Mesendoderm (in vitro differentiated cells): ENCODE data around the gene PLCL1.
A peak's percentile ranks its signal among the peaks of the same experiment; 100 is the strongest.

Experiments
- DNase-seq: peaks from one replicate; pipeline ENCODE4 v3.0.0; 2013
- H2AK5ac ChIP-seq: 2 replicates; pipeline ENCODE4 v1.6.1; 2013; ENCODE audit warnings: low read length, inconsistent platforms
- H2BK120ac ChIP-seq: 2 replicates; pipeline ENCODE4 v1.6.1; 2013; ENCODE audit warnings: low read depth, mild to moderate bottlenecking, low read length, moderate library complexity, mixed read lengths
- H2BK15ac ChIP-seq: replicated peaks from 2 replicates; pipeline ENCODE4 v1.6.1; 2013; ENCODE audit warnings: low read depth, mild to moderate bottlenecking, moderate library complexity
- H2BK5ac ChIP-seq: 2 replicates; pipeline ENCODE4 v1.6.1; 2013; ENCODE audit warnings: low read length, inconsistent platforms
- H3K18ac ChIP-seq: 2 replicates; pipeline ENCODE4 v1.6.1; 2013; ENCODE audit warnings: mild to moderate bottlenecking, low read length, mixed read lengths
- H3K23ac ChIP-seq: one replicate; pipeline ENCODE4 v1.6.1; 2013; ENCODE audit warnings: low read length
- H3K27ac ChIP-seq: 2 replicates; pipeline ENCODE4 v1.5.1; 2013; ENCODE audit warnings: low read depth, mild to moderate bottlenecking, inconsistent platforms, low read length, moderate library complexity
- H3K27me3 ChIP-seq: 2 replicates; pipeline ENCODE4 v1.6.1; 2013; ENCODE audit warnings: low read length, control low read depth, mild to moderate bottlenecking, inconsistent platforms; ENCODE audit not compliant: insufficient read depth, poor library complexity
- H3K36me3 ChIP-seq: 2 replicates; pipeline ENCODE4 v1.6.1; 2013; ENCODE audit warnings: low read length, inconsistent platforms; ENCODE audit not compliant: control insufficient read depth, insufficient read depth
- H3K4ac ChIP-seq: one replicate; pipeline ENCODE4 v1.6.1; 2013; ENCODE audit warnings: low read depth, mild to moderate bottlenecking, low read length, moderate library complexity
- H3K4me1 ChIP-seq: 2 replicates; pipeline ENCODE4 v1.6.1; 2013; ENCODE audit warnings: low read depth, low read length, inconsistent platforms; ENCODE audit not compliant: control insufficient read depth
- H3K4me2 ChIP-seq: 2 replicates; pipeline ENCODE4 v1.6.1; 2013; ENCODE audit warnings: low read length
- H3K4me3 ChIP-seq: 2 replicates; pipeline ENCODE4 v1.5.1; 2013; ENCODE audit warnings: mild to moderate bottlenecking, low read length
- H3K56ac ChIP-seq: one replicate; pipeline ENCODE4 v1.6.1; 2013; ENCODE audit warnings: low read length
- H3K79me1 ChIP-seq: 2 replicates; pipeline ENCODE4 v1.6.1; 2013; ENCODE audit warnings: low read length, inconsistent platforms
- H3K79me2 ChIP-seq: 2 replicates; pipeline ENCODE4 v1.6.1; 2013; ENCODE audit warnings: mild to moderate bottlenecking, low read length; ENCODE audit not compliant: control insufficient read depth, insufficient read depth
- H3K9ac ChIP-seq: 2 replicates; pipeline ENCODE4 v1.6.1; 2013; ENCODE audit warnings: low read length, inconsistent platforms
- H4K5ac ChIP-seq: one replicate; pipeline ENCODE4 v1.6.1; 2013; ENCODE audit warnings: low read length
- H4K8ac ChIP-seq: one replicate; pipeline ENCODE4 v1.6.1; 2013; ENCODE audit warnings: low read depth, mild to moderate bottlenecking, control low read depth, low read length, moderate library complexity
- WGBS: extraction: QIAGEN DNeasy Blood & Tissue Kit; methylation state at CpG from one replicate; pipeline ENCODE4 v1.1.7; 2013; ENCODE audit warnings: low lambda C conversion rate, missing lambda C conversion rate; ENCODE audit not compliant: insufficient coverage; ENCODE audit errors: extremely low coverage; 5-methylcytosine and 5-hydroxymethylcytosine counted together

Gene PLCL1

DNA sequence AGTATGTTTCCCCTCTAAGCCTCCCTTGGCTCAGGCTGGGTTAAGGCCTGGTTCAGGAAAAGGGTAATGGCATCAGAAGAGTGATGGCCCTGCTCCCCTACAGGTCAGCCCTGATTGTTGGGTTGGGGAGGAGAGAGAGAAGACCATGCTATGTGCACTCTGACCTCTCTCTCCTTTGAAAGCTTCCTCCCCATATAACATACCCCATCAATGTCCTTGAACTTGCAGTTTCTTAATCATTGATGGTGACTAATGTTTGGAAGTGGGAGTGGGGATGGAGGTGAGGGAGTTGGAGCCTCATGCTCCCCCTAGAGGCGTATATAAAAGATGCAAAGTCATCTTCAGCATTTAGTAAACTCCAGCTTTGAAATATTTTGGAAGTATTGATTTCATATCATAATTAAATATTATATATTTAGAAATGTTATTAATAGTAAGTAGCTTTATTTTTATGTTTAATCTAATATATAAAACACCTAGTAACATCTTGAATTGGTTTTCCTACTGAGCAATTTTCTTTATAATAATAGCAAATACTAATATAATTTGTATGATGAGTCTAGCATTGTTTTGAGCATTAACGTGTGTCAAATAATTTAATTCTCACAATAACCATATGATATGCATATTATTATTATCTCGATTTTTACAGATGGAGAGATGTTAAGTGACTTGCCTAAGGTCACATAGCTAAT lies 8.8 kb downstream of the PLCL1 start:
- H3K4me1 ChIP-seq: no peaks in the 10 kb centered on the region
- H3K18ac ChIP-seq: no peak overlapping the region
- no peak overlapping the region for H3K27ac ChIP-seq
- H3K56ac ChIP-seq: no peak overlapping the region
- no peaks in the 10 kb centered on the region for H3K27me3 ChIP-seq
- H2BK120ac ChIP-seq: no peak overlapping the region
- H2AK5ac ChIP-seq: no peak overlapping the region
- no peak overlapping the region for H2BK15ac ChIP-seq
- H3K36me3 ChIP-seq: no peaks in the 10 kb centered on the region
- no peak overlapping the region for H3K23ac ChIP-seq
- H4K5ac ChIP-seq: no peak overlapping the region
- no peak overlapping the region for H3K4me2 ChIP-seq
- no peaks in the 10 kb centered on the region for H3K79me2 ChIP-seq
- no peak overlapping the region for H3K4me3 ChIP-seq
- no peak overlapping the region for H2BK5ac ChIP-seq
- no peaks in the 10 kb centered on the region for H3K79me1 ChIP-seq
- DNase-seq: peak; percentile 63
- H3K9ac ChIP-seq: no peak overlapping the region
- no peak overlapping the region for H3K4ac ChIP-seq
- no peak overlapping the region for H4K8ac ChIP-seq
- WGBS: no CpG with 5 or more reads among the region's 3 CpGs

DNA sequence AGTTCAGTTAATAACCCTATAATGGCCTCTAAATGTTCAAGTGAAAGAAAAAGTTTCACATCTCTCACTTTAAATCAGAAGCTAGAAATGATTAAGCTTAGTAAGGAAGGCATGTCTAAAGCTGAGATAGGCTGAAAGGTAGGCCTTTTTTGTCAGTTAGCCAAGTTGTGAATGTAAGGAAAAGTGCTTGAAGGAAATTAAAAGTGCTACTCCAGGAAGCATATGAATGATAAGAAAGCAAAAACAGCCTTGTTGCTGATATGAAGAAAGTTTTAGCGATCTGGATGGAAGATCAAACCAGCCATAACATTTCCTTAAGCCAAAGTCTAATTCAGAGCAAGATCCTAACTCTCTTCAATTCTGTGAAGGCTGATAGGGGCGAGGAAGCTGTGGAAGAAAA lies 10.1 kb downstream of the PLCL1 start:
- H3K4me1 ChIP-seq: no peaks in the 10 kb centered on the region
- H3K27me3 ChIP-seq: no peaks in the 10 kb centered on the region
- no peak overlapping the region for H3K27ac ChIP-seq
- H4K5ac ChIP-seq: no peak overlapping the region
- no peak overlapping the region for H2BK5ac ChIP-seq
- H4K8ac ChIP-seq: no peak overlapping the region
- no peak overlapping the region for H3K4ac ChIP-seq
- H3K23ac ChIP-seq: no peak overlapping the region
- no peaks in the 10 kb centered on the region for H3K36me3 ChIP-seq
- H3K9ac ChIP-seq: no peak overlapping the region
- DNase-seq: no peak
- no peak overlapping the region for H2BK15ac ChIP-seq
- H3K18ac ChIP-seq: no peak overlapping the region
- no peak overlapping the region for H3K56ac ChIP-seq
- H2BK120ac ChIP-seq: no peak overlapping the region
- H2AK5ac ChIP-seq: no peak overlapping the region
- WGBS: no CpG with 5 or more reads among the region's 2 CpGs
- H3K79me1 ChIP-seq: no peaks in the 10 kb centered on the region
- no peak overlapping the region for H3K4me2 ChIP-seq
- no peaks in the 10 kb centered on the region for H3K79me2 ChIP-seq
- no peak overlapping the region for H3K4me3 ChIP-seq

DNA sequence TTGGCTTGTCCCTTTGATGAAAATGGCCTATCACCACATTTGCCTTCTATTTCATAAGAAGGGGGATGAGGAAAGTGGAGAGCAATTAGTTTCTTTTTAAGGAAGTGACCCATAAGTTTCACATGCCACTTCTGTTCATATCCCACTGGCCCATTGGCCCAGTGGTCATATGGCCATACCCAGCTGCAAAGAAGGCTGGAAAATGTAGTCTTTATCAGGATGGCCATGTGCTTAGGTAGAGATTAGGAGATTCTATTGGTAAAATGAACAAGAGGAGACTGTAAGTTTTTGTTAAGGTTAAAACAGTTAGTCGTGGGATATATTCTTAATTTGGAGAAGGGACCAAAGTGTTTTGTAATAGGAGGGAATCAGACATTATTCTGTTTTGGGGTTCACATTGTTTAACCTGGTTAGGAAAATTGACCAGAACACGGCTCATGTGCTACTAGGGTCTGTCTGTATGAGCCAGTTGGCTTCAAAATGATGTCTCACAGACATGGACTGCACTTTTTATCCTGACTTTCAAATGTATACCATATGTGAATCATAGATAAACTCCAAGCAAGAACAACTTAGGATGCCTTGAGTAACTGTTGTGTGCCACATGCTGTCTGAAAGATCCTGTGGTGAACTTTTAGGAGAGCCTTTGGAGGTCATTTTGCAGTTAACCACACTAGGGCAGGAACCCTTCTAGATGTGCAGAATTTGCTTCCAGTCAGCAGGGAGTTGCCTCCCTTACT lies 17.3 kb downstream of the PLCL1 start:
- no peak overlapping the region for H3K27ac ChIP-seq
- H3K4me3 ChIP-seq: no peak overlapping the region
- H3K36me3 ChIP-seq: no peaks in the 10 kb centered on the region
- H3K4ac ChIP-seq: no peak overlapping the region
- no peak overlapping the region for H2AK5ac ChIP-seq
- DNase-seq: no peak
- no peaks in the 10 kb centered on the region for H3K79me1 ChIP-seq
- no CpG with 5 or more reads among the region's 2 CpGs for WGBS
- H3K27me3 ChIP-seq: no peaks in the 10 kb centered on the region
- no peak overlapping the region for H2BK120ac ChIP-seq
- H3K79me2 ChIP-seq: no peaks in the 10 kb centered on the region
- no peak overlapping the region for H3K9ac ChIP-seq
- no peak overlapping the region for H4K8ac ChIP-seq
- H3K23ac ChIP-seq: no peak overlapping the region
- no peak overlapping the region for H2BK15ac ChIP-seq
- no peak overlapping the region for H3K18ac ChIP-seq
- H3K4me1 ChIP-seq: no peaks in the 10 kb centered on the region
- no peak overlapping the region for H2BK5ac ChIP-seq
- no peak overlapping the region for H3K56ac ChIP-seq
- no peak overlapping the region for H4K5ac ChIP-seq
- H3K4me2 ChIP-seq: no peak overlapping the region

DNA sequence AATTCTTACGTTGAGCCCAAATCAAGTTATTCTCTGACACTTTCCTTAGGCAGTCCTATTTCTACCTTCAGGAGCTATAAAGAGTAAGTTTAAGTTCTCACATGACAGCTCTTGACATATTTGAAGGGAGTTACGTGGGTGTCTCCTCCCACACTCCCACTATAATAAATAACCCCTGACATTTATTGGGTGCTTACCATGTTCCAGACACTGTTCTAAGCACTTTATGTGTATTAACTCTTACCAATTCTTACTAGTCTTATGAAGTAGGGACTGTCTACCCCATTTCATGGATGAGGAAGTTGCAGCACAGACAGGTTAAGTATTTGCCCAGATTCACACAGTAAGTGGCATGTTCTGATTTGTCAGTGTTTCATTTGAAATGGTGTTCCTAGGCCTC lies 17.9 kb downstream of the PLCL1 start:
- no peaks in the 10 kb centered on the region for H3K79me1 ChIP-seq
- H3K23ac ChIP-seq: no peak overlapping the region
- H3K4me2 ChIP-seq: no peak overlapping the region
- H3K4me1 ChIP-seq: no peaks in the 10 kb centered on the region
- no peak overlapping the region for H2BK120ac ChIP-seq
- no peak overlapping the region for H3K4me3 ChIP-seq
- H3K27ac ChIP-seq: no peak overlapping the region
- no peak overlapping the region for H3K56ac ChIP-seq
- no peak overlapping the region for H4K8ac ChIP-seq
- H3K27me3 ChIP-seq: no peaks in the 10 kb centered on the region
- H3K36me3 ChIP-seq: no peaks in the 10 kb centered on the region
- H3K79me2 ChIP-seq: no peaks in the 10 kb centered on the region
- no peak overlapping the region for H2BK5ac ChIP-seq
- no peak overlapping the region for H4K5ac ChIP-seq
- H3K9ac ChIP-seq: no peak overlapping the region
- H2BK15ac ChIP-seq: no peak overlapping the region
- H2AK5ac ChIP-seq: no peak overlapping the region
- no peak overlapping the region for H3K18ac ChIP-seq
- no peak for DNase-seq
- H3K4ac ChIP-seq: no peak overlapping the region
- WGBS: no CpG with 5 or more reads among the region's 2 CpGs

DNA sequence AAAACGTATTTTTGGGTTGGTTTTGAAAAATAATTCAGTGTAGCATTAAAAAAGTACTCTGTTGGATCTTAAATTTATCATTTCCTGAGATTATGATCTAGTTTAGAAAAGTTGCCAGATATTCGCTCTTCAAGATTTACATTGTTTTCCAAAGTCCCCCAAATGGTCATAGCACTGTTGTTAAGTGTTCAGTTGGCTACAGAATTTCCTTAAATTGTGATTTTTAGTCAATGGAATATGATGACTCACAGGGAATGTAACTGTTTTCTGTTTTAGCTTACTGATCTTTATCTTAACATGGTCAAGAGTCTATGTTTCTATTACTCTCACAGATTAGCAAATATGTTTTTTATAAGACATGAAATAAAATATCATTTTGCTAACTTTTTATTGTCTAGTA lies 23.2 kb downstream of the PLCL1 start:
- H3K4ac ChIP-seq: no peak overlapping the region
- no peak overlapping the region for H2BK15ac ChIP-seq
- H2AK5ac ChIP-seq: no peak overlapping the region
- H4K8ac ChIP-seq: no peak overlapping the region
- H3K36me3 ChIP-seq: no peaks in the 10 kb centered on the region
- no peak overlapping the region for H3K9ac ChIP-seq
- H3K4me3 ChIP-seq: no peak overlapping the region
- H3K23ac ChIP-seq: no peak overlapping the region
- no peak overlapping the region for H3K4me2 ChIP-seq
- WGBS: no CpG with 5 or more reads among the region's 2 CpGs
- H4K5ac ChIP-seq: no peak overlapping the region
- no peak overlapping the region for H3K18ac ChIP-seq
- no peaks in the 10 kb centered on the region for H3K27me3 ChIP-seq
- no peaks in the 10 kb centered on the region for H3K79me2 ChIP-seq
- H3K4me1 ChIP-seq: no peaks in the 10 kb centered on the region
- H2BK120ac ChIP-seq: no peak overlapping the region
- no peak overlapping the region for H3K56ac ChIP-seq
- no peak overlapping the region for H3K27ac ChIP-seq
- H3K79me1 ChIP-seq: no peaks in the 10 kb centered on the region
- DNase-seq: no peak
- H2BK5ac ChIP-seq: no peak overlapping the region
